K562 (cell line): ENCODE data around the gene CFAP157. TPM values are rescaled to one million over a fixed set of nuclear protein-coding genes. Genes with fewer than 3 reads are reported as not detected.
"Not testable (repeated sequence)": the region's sequence is repeated elsewhere in the genome, so short reads cannot be mapped to it uniquely, and the experiment has no call there.

ENCODE experiments used
- ATAC-seq: fragments of 200-7000 bp; cut with Tn5 transposase; 3 replicates; pipeline ENCODE4 v1.9.1; 2020; ENCODE audit warnings: moderate library complexity
- BruUV-seq: library from RNA; stranded (reverse); fragments of 400-500 nt; replicated peaks from 2 replicates; lab custom pipeline; 2021; lab: Mats Ljungman, UMichigan
- CTCF ChIA-PET: fragments of 300-600 bp; formaldehyde crosslinking; extraction: SDS; loops from one replicate; lab custom pipeline; 2021; ENCODE audit warnings: low intra/inter-chr PET ratio; lab: Yijun Ruan, JAX
- POLR2A ChIA-PET: fragments of 300-600, 350-650 bp; sonication (Branson Sonifier 250); formaldehyde crosslinking; extraction: SDS; loops from one replicate; lab custom pipeline; 2021; ENCODE audit warnings: antibody characterized with exemption, inconsistent platforms; lab: Yijun Ruan, JAX
- DNase-seq, 4 experiments: peaks; one replicate each; pipeline versions ENCODE4 v3.0.0 to v3.0.0-alpha.2; 2011 to 2018; ENCODE audit warnings: low spot score in 3 of 4, mixed read lengths in 3 of 4; ENCODE audit errors: extremely low read depth in 1 of 4
- FAIRE-seq: peaks from 2 replicates; lab custom pipeline; 2011; peaks lifted over from hg19 to GRCh38; lab: Jason Lieb, UNC
- H2AFZ ChIP-seq: 2 replicates; pipeline ENCODE4 v1.6.0; 2011; ENCODE audit warnings: low read depth, low read length, control low read depth, inconsistent platforms
- H3K27ac ChIP-seq: fragments of 200-600 bp; 3 replicates; pipeline ENCODE4 v1.8.0; 2011; ENCODE audit warnings: low read depth, mild to moderate bottlenecking, control low read depth, inconsistent platforms, low read length, moderate library complexity, mixed read lengths; ENCODE audit errors: extremely low read depth
- H3K27me3 ChIP-seq, 2 experiments: fragments of 300-600 bp in 1 of 2; 2 replicates in 1 of 2; 3 replicates in 1 of 2; pipeline versions ENCODE4 v1.6.0 to v1.8.0; 2011; ENCODE audit warnings: inconsistent platforms in 2 of 2, low read length in 2 of 2, mild to moderate bottlenecking in 1 of 2, mixed read lengths in 1 of 2, moderate library complexity in 1 of 2; ENCODE audit not compliant: control insufficient read depth in 2 of 2, insufficient read depth in 2 of 2
- H3K36me3 ChIP-seq: fragments of 300-600 bp; 3 replicates; pipeline ENCODE4 v1.8.0; 2011; ENCODE audit warnings: mild to moderate bottlenecking, low read length, inconsistent platforms; ENCODE audit not compliant: control insufficient read depth, insufficient read depth
- H3K4me1 ChIP-seq, 2 experiments: fragments of 200-600 bp in 1 of 2; replicated peaks in 1 of 2; 2 replicates in 1 of 2; 3 replicates in 1 of 2; pipeline versions ENCODE4 v1.5.1 to v1.8.0; 2011; ENCODE audit warnings: inconsistent platforms in 2 of 2, low read length in 2 of 2, mild to moderate bottlenecking in 1 of 2, mixed read lengths in 1 of 2, moderate library complexity in 1 of 2; ENCODE audit not compliant: control insufficient read depth in 2 of 2, insufficient read depth in 2 of 2
- H3K4me2 ChIP-seq: 2 replicates; pipeline ENCODE4 v1.6.1; 2011; ENCODE audit warnings: low read length, control low read depth, inconsistent platforms, mixed read lengths; ENCODE audit not compliant: insufficient read depth
- H3K4me3 ChIP-seq: fragments of 200-600 bp; sonication (generic), shearing (Covaris generic); 2 replicates; pipeline ENCODE4 v1.5.1; 2016; ENCODE audit warnings: control low read depth, inconsistent platforms
- H3K79me2 ChIP-seq: fragments of 200-600 bp; 3 replicates; pipeline ENCODE4 v1.8.0; 2011; ENCODE audit warnings: low read length, inconsistent platforms; ENCODE audit not compliant: control insufficient read depth, insufficient read depth
- H3K9ac ChIP-seq, 2 experiments: 2 replicates each; pipeline versions ENCODE4 v1.6.0 to v1.6.1; 2011; ENCODE audit warnings: low read depth in 2 of 2, low read length in 2 of 2, control low read depth in 1 of 2, inconsistent platforms in 1 of 2, mild to moderate bottlenecking in 1 of 2, mixed read lengths in 1 of 2; ENCODE audit not compliant: insufficient read depth in 1 of 2
- H3K9me1 ChIP-seq: one replicate; pipeline ENCODE4 v1.6.0; 2011; ENCODE audit warnings: inconsistent platforms, mild to moderate bottlenecking, low read length, moderate library complexity; ENCODE audit not compliant: control insufficient read depth, insufficient read depth
- H3K9me3 ChIP-seq: replicated peaks from 2 replicates; pipeline ENCODE4 v1.5.1; 2011; ENCODE audit warnings: low read depth, low read length, inconsistent platforms; ENCODE audit not compliant: control insufficient read depth, insufficient read depth
- H4K20me1 ChIP-seq: replicated peaks from 2 replicates; pipeline ENCODE4 v1.6.1; 2011; ENCODE audit warnings: low read length, inconsistent platforms, mixed read lengths; ENCODE audit not compliant: control insufficient read depth, insufficient read depth
- CREM ChIP-seq: IDR thresholded peaks from 2 replicates; pipeline ENCODE4 v1.6.1; 2014; ENCODE audit warnings: antibody characterized with exemption, low read depth
- RBM25 ChIP-seq: fragments of 200-400 bp; formaldehyde crosslinking; IDR thresholded peaks from 2 replicates; pipeline ENCODE4 v1.6.1; 2018; ENCODE audit warnings: low read length, low read depth, moderate library complexity; ENCODE audit not compliant: severe bottlenecking
- ZFP36 ChIP-seq: fragments of 150-350 bp; IDR thresholded peaks from 2 replicates; pipeline ENCODE4 v1.6.1; 2018; ENCODE audit warnings: low read length, low read depth; ENCODE audit not compliant: partially characterized antibody
- WGBS: fragments of 100-300 bp; shearing (Covaris generic); methylation state at CpG from one replicate; pipeline ENCODE4 v1.1.6; 2016; ENCODE audit warnings: low coverage, mixed read lengths; ENCODE audit not compliant: insufficient coverage; ENCODE audit errors: missing lambda C conversion rate; 5-methylcytosine and 5-hydroxymethylcytosine counted together
- in situ Hi-C: fragments of 300-500 bp; cut with MboI; formaldehyde crosslinking; loops from 4 replicates; pipeline ENCODE4 v1.15.0; 2018; ENCODE audit warnings: inconsistent platforms, mixed read lengths
- intact Hi-C: fragments of 100-400 bp; cut with micrococcal nuclease; formaldehyde crosslinking; loops from 2 replicates; pipeline ENCODE4 v1.14.2; 2022
- polyA plus RNA-seq, 8 experiments: library from polyadenylated mRNA; depleted of rRNA in 4 of 8; stranded (reverse) in 5 of 8; unstranded in 3 of 8; fragments of >200 nt; fragmentation: Nextera tagmentation in 2 of 8; fragmentation: Illumina TruSeq in 1 of 8; extraction: Ambion mirVana in 2 of 8; extraction: Trizol in 1 of 8; gene quantifications; 2 replicates each; pipeline versions ENCODE4 v1.2.1 to v1.2.3, GENCODE V29; 2011 to 2014; ENCODE audit warnings: inconsistent platforms in 1 of 8, missing spikeins in 1 of 8
- total RNA-seq, 7 experiments: library from RNA; depleted of rRNA in 6 of 7; stranded (reverse); fragments of >200 nt in 6 of 7; fragmentation: Illumina TruSeq in 2 of 7; extraction: Trizol in 2 of 7; gene quantifications; 2 replicates each; pipeline versions ENCODE4 v1.2.1 to v1.2.3, GENCODE V29; 2011 to 2021; ENCODE audit warnings: low replicate concordance in 1 of 7

Gene CFAP157
- total and polyA plus RNA-seq, 9 of the 15 experiments (the other 6 are each of a cell fraction or from before 2014, with no cell fraction given): 0.03 TPM; not detected in 8

GRCh38 chr9:127756233-127756632 lies 49.4 kb downstream of the CFAP157 start:
- in situ Hi-C loops (loop anchor here (25.0 kb wide), 1 partner anchor 606 kb away; the partner anchor contains the start of gene URM1), intact Hi-C loops (no loop called here)
- POLR2A ChIA-PET: interaction anchor here (0.7 to 1.7 kb wide), 2 partner anchors 10 to 14 kb away, joined by 3 read pairs; no protein-coding TSS in a partner anchor
- Histone ChIP-seq H3K4me3 (no peak overlapping the region), H3K79me2 (no peaks in the 10 kb centered on the region), H3K9ac (no peak overlapping the region), H3K36me3 (no peaks in the 10 kb centered on the region), H3K4me1 (peaks cover 8 to 21% of the 10 kb centered on the region in 2 experiments; a peak in 4 of 5 replicates), H3K9me3 (no peaks in the 10 kb centered on the region), H4K20me1 (peaks cover 19% of the 10 kb centered on the region), H3K4me2 (no peak overlapping the region), H3K27ac (no peak overlapping the region), H3K9me1 (no peaks in the 10 kb centered on the region), H2AFZ (no peak overlapping the region), H3K27me3 (peaks cover 2 to 29% of the 10 kb centered on the region in 2 experiments; a peak in 3 of 5 replicates)
- peak; percentile 68 for TF ChIP-seq RBM25
- TF ChIP-seq CREM: no peak
- peak; percentile 70 for TF ChIP-seq ZFP36
- FAIRE-seq: no peak
- BruUV-seq: no TSS peak
- 46% methylated on average over 3 of the region's 3 CpGs for WGBS
- no peak for DNase-seq
- ATAC-seq: no peak
- CTCF ChIA-PET: no interaction called here

- POLR2A ChIA-PET: interaction anchor here (0.6 to 1.7 kb wide), 3 partner anchors 11 to 420 kb away, joined by 3 read pairs; no protein-coding TSS in a partner anchor
- DNase-seq, H3K36me3 ChIP-seq, H3K79me2 ChIP-seq, H3K4me3 ChIP-seq, FAIRE-seq, H2AFZ ChIP-seq, H3K9ac ChIP-seq, ATAC-seq, H3K9me1 ChIP-seq, H3K27ac ChIP-seq, CTCF ChIA-PET, H3K9me3 ChIP-seq, H3K4me2 ChIP-seq, BruUV-seq, intact Hi-C loops: not testable (repeated sequence)
- peaks cover 9 to 26% of the 10 kb centered on the region in 2 experiments for H3K4me1 ChIP-seq
- peaks cover 14% of the 10 kb centered on the region for H4K20me1 ChIP-seq
- in situ Hi-C loops: loop anchor here (25.0 kb wide), 1 partner anchor 606 kb away; the partner anchor contains the start of gene URM1
- peaks cover 2 to 28% of the 10 kb centered on the region in 2 experiments; a peak in 3 of 5 replicates for H3K27me3 ChIP-seq
- WGBS: 28% methylated on average over 11 of the region's 11 CpGs
These were observed 50.0 kb downstream of the CFAP157 start for GRCh38 chr9:127756776-127757175.
